ENCODE data around the gene PHF10.

GRCh38 chr6:169752074-169752623 is 27.8 kb upstream of the PHF10 start:
- TF ChIP-seq CTCF (IDR thresholded peaks at IDR 0.05; ENCODE audit: low read depth, low read length) (no peak), MYC (IDR thresholded peaks at IDR 0.05; ENCODE audit: low read depth, low read length) (no peak), POLR2A (IDR thresholded peaks at IDR 0.05; ENCODE audit: extremely low read depth, insufficient read length) (no peak)
